ENCODE data around the gene SIL1. TPM values are rescaled to one million over a fixed set of nuclear protein-coding genes. Genes with fewer than 3 reads are reported as not detected.

SIL1 gene
- total and polyA plus RNA-seq, 2 of the 8 experiments (the other 6 are each of a cell fraction or from before 2014, with no cell fraction given), result 8.3 to 12.8 TPM

DNA sequence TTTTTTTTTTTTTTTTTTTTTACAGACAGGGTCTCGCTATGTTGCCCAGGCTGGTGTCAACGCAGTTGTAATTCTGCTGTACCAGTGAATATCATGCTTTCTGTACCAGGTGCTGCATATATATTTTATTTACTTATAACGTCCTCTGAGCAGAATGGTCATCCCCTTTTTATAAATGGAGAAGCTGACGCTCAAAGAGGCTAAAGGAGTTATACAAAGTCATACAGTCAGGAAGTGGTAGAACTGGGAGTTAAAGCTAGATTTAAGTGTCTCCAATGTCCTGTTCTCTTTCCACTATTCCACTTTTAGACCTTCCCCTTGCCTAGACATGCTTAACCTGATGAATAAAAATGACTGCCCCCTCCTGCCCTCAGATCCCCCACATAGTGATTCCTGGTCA is 1.2 kb upstream of the SIL1 start:
- H3K27me3 ChIP-seq (replicated peaks in 1 of 4; ENCODE audit: control insufficient read depth in 3 of 4, extremely low read depth in 1 of 4, insufficient read depth in 3 of 4, low read length in 3 of 4), result no peaks in the 10 kb centered on the region; a peak in 1 of 7 replicates
- no peak overlapping the region for H2AK5ac ChIP-seq (ENCODE audit: low read depth, low read length)
- no peak overlapping the region for H2BK20ac ChIP-seq (ENCODE audit: low read length)
- POLR2A ChIA-PET (ENCODE audit: partially characterized antibody), result interaction anchor here (0.7 to 1.0 kb wide), 3 partner anchors 76 to 95 kb away, joined by 3 to 4 read pairs (median 4); no protein-coding TSS in a partner anchor
- H4K20me1 ChIP-seq (replicated peaks in 1 of 2; ENCODE audit: control insufficient read depth in 1 of 2, insufficient read depth in 2 of 2, low read length in 2 of 2), result no peaks in the 10 kb centered on the region
- no peaks in the 10 kb centered on the region for H3K9me3 ChIP-seq (ENCODE audit: insufficient read depth in 2 of 2, low read depth in 1 of 2, low read length in 1 of 2)
- DNase-seq (ENCODE audit: low read depth in 1 of 2, low spot score in 2 of 2), result no peak
- peaks cover 5% of the 10 kb centered on the region; the same call in 1 of the 2 replicates for H3K23me2 ChIP-seq (ENCODE audit: low read depth, low read length)
- no peak overlapping the region for H3K4ac ChIP-seq (replicated peaks; ENCODE audit: insufficient read length, low read depth, low read length)
- no peaks in the 10 kb centered on the region for H3K36me3 ChIP-seq (ENCODE audit: control insufficient read depth in 2 of 4, insufficient read depth in 4 of 4, low read length in 3 of 4)
- TF ChIP-seq NRF1 (IDR thresholded peaks at IDR 0.05; ENCODE audit: low read depth, low read length) (no peak), CHD1 (IDR thresholded peaks at IDR 0.05; ENCODE audit: low read depth, low read length) (no peak), EGR1 (IDR thresholded peaks at IDR 0.05; ENCODE audit: borderline replicate concordance, low read depth, low read length) (no peak), SP2 (IDR thresholded peaks at IDR 0.05; ENCODE audit: low read length) (no peak), CREB1 (IDR thresholded peaks at IDR 0.05) (no peak)
- TF ChIP-seq, protein P1, sequence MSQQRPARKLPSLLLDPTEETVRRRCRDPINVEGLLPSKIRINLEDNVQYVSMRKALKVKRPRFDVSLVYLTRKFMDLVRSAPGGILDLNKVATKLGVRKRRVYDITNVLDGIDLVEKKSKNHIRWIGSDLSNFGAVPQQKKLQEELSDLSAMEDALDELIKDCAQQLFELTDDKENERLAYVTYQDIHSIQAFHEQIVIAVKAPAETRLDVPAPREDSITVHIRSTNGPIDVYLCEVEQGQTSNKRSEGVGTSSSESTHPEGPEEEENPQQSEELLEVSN (IDR thresholded peaks at IDR 0.05), result no peak
- H3K56ac ChIP-seq (replicated peaks; ENCODE audit: insufficient read length, low read depth, low read length), result no peak overlapping the region
- no peak overlapping the region for H4K8ac ChIP-seq (ENCODE audit: extremely low read depth, insufficient read depth, low read length)
- no peaks in the 10 kb centered on the region for H3K79me2 ChIP-seq (ENCODE audit: control insufficient read depth in 1 of 2, insufficient read depth in 2 of 2, low read length in 2 of 2)
- H3K4me3 ChIP-seq (ENCODE audit: extremely low read depth in 1 of 4, insufficient read depth in 2 of 4, low read depth in 3 of 4, low read length in 4 of 4), result no peak overlapping the region
- no peaks in the 10 kb centered on the region for H3K79me1 ChIP-seq (ENCODE audit: low read depth, low read length)
- 91% methylated on average over 4 of the region's 4 CpGs; no CpG with 5 or more reads in 1 of the 2 experiments for WGBS, 2 experiments (ENCODE audit: extremely low coverage in 1 of 2, insufficient coverage in 1 of 2, insufficient read length in 1 of 2, insufficient replicate concordance in 2 of 2, low coverage in 1 of 2, low lambda C conversion rate in 2 of 2, missing lambda C conversion rate in 1 of 2)
- no peak overlapping the region for H3K9ac ChIP-seq (replicated peaks in 1 of 4; ENCODE audit: extremely low read depth in 1 of 4, low read depth in 3 of 4, low read length in 3 of 4)
- H2BK120ac ChIP-seq (replicated peaks; ENCODE audit: low read depth, low read length), result no peak overlapping the region
- CTCF ChIA-PET (ENCODE audit: partially characterized antibody), result interaction anchor here (0.6 to 1.4 kb wide), 3 partner anchors 62 to 603 kb away, joined by 3 to 5 read pairs (median 3); no protein-coding TSS in a partner anchor
- no peak overlapping the region for H2AFZ ChIP-seq (ENCODE audit: low read length)
- H3K14ac ChIP-seq (ENCODE audit: insufficient read length), result no peak overlapping the region
- FAIRE-seq, result no peak
- peak overlapping the region; percentile 10; the same call in 1 of the 2 replicates for H2BK15ac ChIP-seq (ENCODE audit: low read length)
- no peak overlapping the region for H3K27ac ChIP-seq (ENCODE audit: low read depth, low read length)
- H3K18ac ChIP-seq (ENCODE audit: extremely low read depth, low read length), result no peak overlapping the region
- H3K4me1 ChIP-seq (replicated peaks in 1 of 4; ENCODE audit: control insufficient read depth in 3 of 4, insufficient read depth in 4 of 4, low read length in 3 of 4), result no peaks in the 10 kb centered on the region
- H2BK5ac ChIP-seq (ENCODE audit: low read depth, low read length), result no peak overlapping the region
- no peak overlapping the region for H2BK12ac ChIP-seq (ENCODE audit: low read depth, low read length)
- H3K4me2 ChIP-seq (ENCODE audit: insufficient read depth in 1 of 2, low read depth in 2 of 2, low read length in 2 of 2), result no peak overlapping the region
- no peak overlapping the region for H4K91ac ChIP-seq (replicated peaks; ENCODE audit: insufficient read length, low read length)
- H3K23ac ChIP-seq (ENCODE audit: insufficient read length), result no peak overlapping the region
- H4K5ac ChIP-seq (ENCODE audit: insufficient read length, low read depth, low read length), result no peak overlapping the region
